Endothelial cell of umbilical vein (primary cell): Measurements from ENCODE around the gene SYNDIG1.

Source experiments
- POLR2A ChIP-seq: IDR thresholded peaks from 2 replicates; pipeline ENCODE4 v1.6.1; 2012; ENCODE audit warnings: low read depth, mild to moderate bottlenecking, control low read depth, low read length
- POLR2AphosphoS5 ChIP-seq: IDR thresholded peaks from 2 replicates; pipeline ENCODE4 v1.6.1; 2012; ENCODE audit warnings: low read depth, mild to moderate bottlenecking, control low read depth, low read length, moderate library complexity; ENCODE audit not compliant: insufficient read depth

DNA sequence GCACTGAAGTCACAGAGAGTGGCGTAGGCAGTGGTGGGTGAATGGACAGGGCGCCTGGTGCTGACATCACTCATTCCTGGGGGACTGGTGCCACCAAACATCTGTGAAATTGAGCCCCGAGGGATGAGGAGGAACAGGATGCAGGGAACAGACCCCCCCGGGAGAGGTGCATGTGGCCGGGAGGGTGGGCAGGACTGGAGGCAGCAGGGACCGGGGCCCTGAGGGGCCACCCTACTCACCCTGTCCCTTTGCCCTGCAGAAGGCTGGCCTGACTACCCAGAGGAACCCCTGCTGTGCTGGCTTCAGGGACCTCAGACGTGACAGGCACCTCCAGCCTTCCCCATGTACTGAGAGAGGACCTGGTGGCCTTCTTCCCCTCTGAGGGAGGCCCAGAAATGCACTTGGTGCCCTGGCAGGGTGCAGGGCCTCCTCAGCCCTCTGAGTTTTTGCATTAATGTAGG lies 25.1 kb downstream of the SYNDIG1 start:
- TF ChIP-seq POLR2AphosphoS5 (no peak), POLR2A (no peak)
